H1 (cell line): ENCODE results near the gene CBR3. TPM values are rescaled to one million over a fixed set of nuclear protein-coding genes. Genes with fewer than 3 reads are reported as not detected.

Experiments
- CTCF ChIA-PET: fragments of 300-600 bp; sonication (Branson Sonifier 250); formaldehyde crosslinking; loops from one replicate; lab custom pipeline; 2021; ENCODE audit not compliant: partially characterized antibody; lab: Charles Lee
- POLR2A ChIA-PET: fragments of 300-600 bp; sonication (Branson Sonifier 250); formaldehyde crosslinking; loops from one replicate; lab custom pipeline; 2021; ENCODE audit warnings: inconsistent platforms; ENCODE audit not compliant: partially characterized antibody; lab: Charles Lee
- DNase-seq, 2 experiments: peaks; one replicate each; pipeline versions ENCODE4 v3.0.0 to v3.0.0-alpha.2; 2010 to 2022; ENCODE audit warnings: low spot score in 2 of 2, low read depth in 1 of 2, mixed read lengths in 1 of 2
- FAIRE-seq: peaks from 2 replicates; lab custom pipeline; 2011; peaks lifted over from hg19 to GRCh38; lab: Jason Lieb, UNC
- H2AFZ ChIP-seq: 2 replicates; pipeline ENCODE4 v1.8.1; 2012; ENCODE audit warnings: low read length, inconsistent platforms
- H2AK5ac ChIP-seq: 2 replicates; pipeline ENCODE4 v1.6.1; 2013; ENCODE audit warnings: low read depth, low read length
- H2BK120ac ChIP-seq: replicated peaks from 2 replicates; pipeline ENCODE3; 2013; ENCODE audit warnings: low read depth, low read length, inconsistent platforms
- H2BK12ac ChIP-seq: 2 replicates; pipeline ENCODE4 v1.6.1; 2013; ENCODE audit warnings: low read depth, low read length
- H2BK15ac ChIP-seq: 2 replicates; pipeline ENCODE4 v1.6.1; 2013; ENCODE audit warnings: low read length
- H2BK20ac ChIP-seq: 2 replicates; pipeline ENCODE4 v1.6.1; 2013; ENCODE audit warnings: low read length
- H2BK5ac ChIP-seq: 2 replicates; pipeline ENCODE4 v1.6.1; 2013; ENCODE audit warnings: low read depth, low read length
- H3K14ac ChIP-seq: 2 replicates; pipeline ENCODE4 v1.6.1; 2013; ENCODE audit warnings: inconsistent platforms; ENCODE audit not compliant: insufficient read length
- H3K18ac ChIP-seq: 2 replicates; pipeline ENCODE4 v1.6.1; 2013; ENCODE audit warnings: low read length; ENCODE audit errors: extremely low read depth
- H3K23ac ChIP-seq: 2 replicates; pipeline ENCODE4 v1.6.1; 2013; ENCODE audit warnings: inconsistent platforms; ENCODE audit not compliant: insufficient read length
- H3K23me2 ChIP-seq: 2 replicates; pipeline ENCODE4 v1.6.1; 2013; ENCODE audit warnings: low read depth, low read length
- H3K27ac ChIP-seq: 2 replicates; pipeline ENCODE4 v1.6.1; 2011; ENCODE audit warnings: low read depth, low read length, inconsistent platforms
- H3K27me3 ChIP-seq, 4 experiments: replicated peaks in 1 of 4; 1 replicate in 1 of 4; 2 replicates in 3 of 4; pipeline versions ENCODE4 v1.6.1 to v1.8.1; 2011 to 2013; ENCODE audit warnings: low read length in 3 of 4, mild to moderate bottlenecking in 3 of 4, inconsistent platforms in 2 of 4, mixed read lengths in 2 of 4, moderate library complexity in 1 of 4; ENCODE audit not compliant: control insufficient read depth in 3 of 4, insufficient read depth in 3 of 4; ENCODE audit errors: extremely low read depth in 1 of 4
- H3K36me3 ChIP-seq, 4 experiments: 2 replicates each; pipeline versions ENCODE4 v1.6.1 to v1.8.1; 2011 to 2013; ENCODE audit warnings: mild to moderate bottlenecking in 4 of 4, low read length in 3 of 4, moderate library complexity in 2 of 4, control low read depth in 1 of 4, inconsistent platforms in 1 of 4; ENCODE audit not compliant: insufficient read depth in 4 of 4, control insufficient read depth in 2 of 4
- H3K4ac ChIP-seq: replicated peaks from 2 replicates; pipeline ENCODE3; 2013; ENCODE audit warnings: low read length, low read depth, mixed read lengths, inconsistent platforms; ENCODE audit not compliant: insufficient read length
- H3K4me1 ChIP-seq, 4 experiments: replicated peaks in 1 of 4; 1 replicate in 1 of 4; 2 replicates in 3 of 4; pipeline versions ENCODE4 v1.6.1 to v1.8.1; 2011 to 2013; ENCODE audit warnings: low read length in 3 of 4, inconsistent platforms in 2 of 4, mixed read lengths in 1 of 4; ENCODE audit not compliant: insufficient read depth in 4 of 4, control insufficient read depth in 3 of 4
- H3K4me2 ChIP-seq, 2 experiments: 2 replicates each; pipeline versions ENCODE4 v1.6.1 to v1.8.1; 2011 to 2013; ENCODE audit warnings: low read depth in 2 of 2, low read length in 2 of 2, control low read depth in 1 of 2, inconsistent platforms in 1 of 2, mild to moderate bottlenecking in 1 of 2; ENCODE audit not compliant: insufficient read depth in 1 of 2
- H3K4me3 ChIP-seq, 4 experiments: fragments of 200-600, 300-600 bp in 1 of 4; sonication (generic), shearing (Covaris generic), sonication (Bioruptor Twin) in 1 of 4; 2 replicates each; pipeline versions ENCODE4 v1.5.1 to v1.8.1; 2011 to 2016; ENCODE audit warnings: low read length in 4 of 4, low read depth in 3 of 4, control low read depth in 2 of 4, inconsistent platforms in 2 of 4, mild to moderate bottlenecking in 2 of 4, mixed read lengths in 1 of 4, moderate library complexity in 1 of 4; ENCODE audit not compliant: insufficient read depth in 2 of 4; ENCODE audit errors: extremely low read depth in 1 of 4
- H3K56ac ChIP-seq: replicated peaks from 2 replicates; pipeline ENCODE3; 2013; ENCODE audit warnings: low read depth, mild to moderate bottlenecking, mixed read lengths, low read length, inconsistent platforms; ENCODE audit not compliant: insufficient read length
- H3K79me1 ChIP-seq: 2 replicates; pipeline ENCODE4 v1.6.1; 2013; ENCODE audit warnings: low read depth, low read length, control low read depth
- H3K79me2 ChIP-seq, 2 experiments: 2 replicates each; pipeline versions ENCODE4 v1.6.1 to v1.8.1; 2012 to 2013; ENCODE audit warnings: low read length in 2 of 2, mild to moderate bottlenecking in 2 of 2, inconsistent platforms in 1 of 2; ENCODE audit not compliant: insufficient read depth in 2 of 2, control insufficient read depth in 1 of 2
- H3K9ac ChIP-seq, 4 experiments: replicated peaks in 1 of 4; 1 replicate in 1 of 4; 2 replicates in 3 of 4; pipeline versions ENCODE4 v1.6.1 to v1.8.1; 2011 to 2013; ENCODE audit warnings: low read depth in 3 of 4, low read length in 3 of 4, control low read depth in 2 of 4, mild to moderate bottlenecking in 2 of 4, moderate library complexity in 2 of 4, inconsistent platforms in 1 of 4; ENCODE audit errors: extremely low read depth in 1 of 4
- H3K9me3 ChIP-seq, 2 experiments: 2 replicates each; pipeline versions ENCODE4 v1.6.1 to v1.8.1; 2012 to 2013; ENCODE audit warnings: mild to moderate bottlenecking in 2 of 2, moderate library complexity in 2 of 2, control low read depth in 1 of 2, inconsistent platforms in 1 of 2, low read depth in 1 of 2, low read length in 1 of 2, mixed read lengths in 1 of 2; ENCODE audit not compliant: insufficient read depth in 2 of 2
- H4K20me1 ChIP-seq, 2 experiments: replicated peaks in 1 of 2; 2 replicates each; pipeline versions ENCODE3 to v1.8.1; 2011 to 2013; ENCODE audit warnings: inconsistent platforms in 2 of 2, low read length in 2 of 2, mild to moderate bottlenecking in 1 of 2; ENCODE audit not compliant: insufficient read depth in 2 of 2, control insufficient read depth in 1 of 2
- H4K5ac ChIP-seq: 2 replicates; pipeline ENCODE4 v1.6.1; 2013; ENCODE audit warnings: low read length, low read depth, mixed read lengths, inconsistent platforms; ENCODE audit not compliant: insufficient read length
- H4K8ac ChIP-seq: 2 replicates; pipeline ENCODE4 v1.8.0; 2013; ENCODE audit warnings: mild to moderate bottlenecking, moderate library complexity, low read length, inconsistent platforms; ENCODE audit not compliant: insufficient read depth; ENCODE audit errors: extremely low read depth
- H4K91ac ChIP-seq: replicated peaks from 2 replicates; pipeline ENCODE3; 2013; ENCODE audit warnings: low read length, mixed read lengths, inconsistent platforms; ENCODE audit not compliant: insufficient read length
- EGR1 ChIP-seq: IDR thresholded peaks from 2 replicates; pipeline ENCODE4 v1.6.1; 2011; ENCODE audit warnings: low read depth, low read length, borderline replicate concordance
- TAF1 ChIP-seq: IDR thresholded peaks from 2 replicates; pipeline ENCODE4 v1.6.1; 2011; ENCODE audit warnings: mild to moderate bottlenecking, low read depth, low read length
- polyA plus RNA-seq, 7 experiments: library from polyadenylated mRNA; depleted of rRNA in 3 of 7; stranded (reverse) in 5 of 7; unstranded in 2 of 7; fragments of >200 nt in 5 of 7; fragments of 200-250 nt in 2 of 7; gene quantifications; 1 replicate in 5 of 7; 2 replicates in 1 of 7; 4 replicates in 1 of 7; pipeline versions ENCODE4 v1.2.1 to v1.2.3, GENCODE V29; 2011 to 2013; ENCODE audit warnings: missing spikeins in 2 of 7, mixed read lengths in 2 of 7
- total RNA-seq: library from RNA; stranded (reverse); fragmentation: NEBNext Ultra II Directional; extraction: Animal tissue kit (Norgen Biotek cat#: 25700); gene quantifications from 2 replicates; pipeline ENCODE4 v1.2.1, GENCODE V29; 2021

CBR3 gene
- total and polyA plus RNA-seq, 2 of the 8 experiments (the other 6 are each of a cell fraction or from before 2014, with no cell fraction given): 1.2 to 4.3 TPM

DNA sequence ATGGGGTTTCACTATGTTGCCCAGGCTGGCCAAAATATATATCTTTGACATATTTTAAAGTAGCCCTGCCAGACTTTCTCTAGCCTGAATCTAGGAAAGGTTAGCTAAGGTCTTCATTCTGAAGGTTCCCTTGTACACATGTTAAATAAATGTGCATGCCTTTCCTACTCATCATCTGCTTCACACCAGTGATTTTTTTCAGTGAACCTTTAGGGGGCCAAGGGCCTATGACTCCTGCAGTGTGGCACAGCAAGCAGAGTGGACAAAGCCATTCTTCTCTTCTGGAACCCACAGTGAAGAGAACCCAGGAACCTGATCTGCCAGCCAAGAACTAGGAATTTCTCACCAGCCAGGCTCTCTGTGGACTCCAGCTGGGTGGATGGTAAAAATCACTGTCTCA lies 42.2 kb upstream of the CBR3 start:
- peaks cover 16 to 20% of the 10 kb centered on the region in 2 experiments for H3K9me3 ChIP-seq
- no peak overlapping the region for H2AFZ ChIP-seq
- H4K20me1 ChIP-seq: no peaks in the 10 kb centered on the region
- H3K23me2 ChIP-seq: no peaks in the 10 kb centered on the region
- no peak overlapping the region for H2BK5ac ChIP-seq
- H3K56ac ChIP-seq: no peak overlapping the region
- H3K79me2 ChIP-seq: no peaks in the 10 kb centered on the region
- no peak for TF ChIP-seq EGR1
- no peak for TF ChIP-seq TAF1
- ChIA-PET CTCF (interaction anchor here (1.0 to 8.3 kb wide), 3 partner anchors 8 to 28 kb away, joined by 5 to 48 read pairs (median 7); partner anchors contain the start of gene CBR1), POLR2A (interaction anchor here (1.0 kb wide), 1 partner anchor 10 kb away, joined by 3 read pairs; no protein-coding TSS in a partner anchor)
- no peak overlapping the region for H3K4ac ChIP-seq
- no peak overlapping the region for H2BK12ac ChIP-seq
- no peaks in the 10 kb centered on the region for H3K79me1 ChIP-seq
- DNase-seq (no peak), FAIRE-seq (no peak)
- no peak overlapping the region for H2BK15ac ChIP-seq
- H3K27me3 ChIP-seq: no peaks in the 10 kb centered on the region
- no peak overlapping the region for H2BK20ac ChIP-seq
- H3K23ac ChIP-seq: no peak overlapping the region
- H3K27ac ChIP-seq: no peak overlapping the region
- H3K36me3 ChIP-seq: peaks cover 0 to 7% (median 1%) of the 10 kb centered on the region in 4 experiments; a peak in 1 of 8 replicates
- H4K8ac ChIP-seq: no peak overlapping the region
- H3K4me3 ChIP-seq: no peak overlapping the region
- H3K14ac ChIP-seq: no peak overlapping the region
- no peak overlapping the region for H2BK120ac ChIP-seq
- H3K18ac ChIP-seq: no peak overlapping the region
- no peak overlapping the region for H2AK5ac ChIP-seq
- no peak overlapping the region for H3K4me2 ChIP-seq
- H3K9ac ChIP-seq: no peak overlapping the region
- peaks cover under 1 to 11% (median 5%) of the 10 kb centered on the region in 4 experiments; a peak in 5 of 7 replicates for H3K4me1 ChIP-seq
- H4K91ac ChIP-seq: no peak overlapping the region
- no peak overlapping the region for H4K5ac ChIP-seq
